Peyer's patch (tissue), 4 donors: Measurements from ENCODE around the gene SETD2.

Experiments
- POLR2A ChIP-seq, 2 donors: fragments of 450-650 bp; IDR thresholded peaks; one replicate each; pipeline ENCODE4 v1.5.1; 2017; ENCODE audit warnings: antibody characterized with exemption in 2 of 2, mild to moderate bottlenecking in 2 of 2, moderate library complexity in 2 of 2
- TF ChIP-seq, protein P1 (sequence below), 6 experiments: fragments of 450-650 bp in 4 of 6; fragments of 200-600 bp in 2 of 6; sonication (generic) in 1 of 6; IDR thresholded peaks; one replicate each; pipeline ENCODE4 v1.5.1; 2017 to 2019; ENCODE audit warnings: antibody characterized with exemption in 6 of 6, mild to moderate bottlenecking in 3 of 6, moderate library complexity in 1 of 6

DNA sequence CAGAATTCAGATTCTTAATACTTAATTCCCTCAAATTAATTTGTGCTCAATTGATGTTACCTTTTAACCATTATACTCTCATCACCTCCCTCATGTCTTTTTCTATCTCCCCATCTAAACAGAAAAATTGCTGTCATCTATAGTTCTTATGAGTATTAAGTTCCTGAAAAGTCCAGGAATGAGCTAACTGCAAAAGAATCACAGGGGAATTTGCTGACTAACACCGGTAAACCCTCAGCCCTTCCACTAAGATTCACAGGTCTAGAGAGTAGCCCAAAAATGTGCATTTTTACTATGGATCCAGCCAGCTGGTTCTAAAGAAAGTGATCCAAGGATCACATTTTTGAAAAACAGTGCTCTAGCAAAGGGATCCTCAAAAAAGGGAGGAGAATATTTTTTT lies 67.0 kb downstream of the SETD2 start:
- TF ChIP-seq, protein P1, sequence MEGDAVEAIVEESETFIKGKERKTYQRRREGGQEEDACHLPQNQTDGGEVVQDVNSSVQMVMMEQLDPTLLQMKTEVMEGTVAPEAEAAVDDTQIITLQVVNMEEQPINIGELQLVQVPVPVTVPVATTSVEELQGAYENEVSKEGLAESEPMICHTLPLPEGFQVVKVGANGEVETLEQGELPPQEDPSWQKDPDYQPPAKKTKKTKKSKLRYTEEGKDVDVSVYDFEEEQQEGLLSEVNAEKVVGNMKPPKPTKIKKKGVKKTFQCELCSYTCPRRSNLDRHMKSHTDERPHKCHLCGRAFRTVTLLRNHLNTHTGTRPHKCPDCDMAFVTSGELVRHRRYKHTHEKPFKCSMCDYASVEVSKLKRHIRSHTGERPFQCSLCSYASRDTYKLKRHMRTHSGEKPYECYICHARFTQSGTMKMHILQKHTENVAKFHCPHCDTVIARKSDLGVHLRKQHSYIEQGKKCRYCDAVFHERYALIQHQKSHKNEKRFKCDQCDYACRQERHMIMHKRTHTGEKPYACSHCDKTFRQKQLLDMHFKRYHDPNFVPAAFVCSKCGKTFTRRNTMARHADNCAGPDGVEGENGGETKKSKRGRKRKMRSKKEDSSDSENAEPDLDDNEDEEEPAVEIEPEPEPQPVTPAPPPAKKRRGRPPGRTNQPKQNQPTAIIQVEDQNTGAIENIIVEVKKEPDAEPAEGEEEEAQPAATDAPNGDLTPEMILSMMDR (IDR thresholded peaks at IDR 0.05): no peak
- TF ChIP-seq POLR2A (IDR thresholded peaks at IDR 0.05): no peak
